Mesendoderm (in vitro differentiated cells): ENCODE results near the gene STX8.

Source experiments
- DNase-seq: peaks from one replicate; pipeline ENCODE4 v3.0.0; 2013
- H2AK5ac ChIP-seq: 2 replicates; pipeline ENCODE4 v1.6.1; 2013; ENCODE audit warnings: low read length, inconsistent platforms
- H2BK120ac ChIP-seq: 2 replicates; pipeline ENCODE4 v1.6.1; 2013; ENCODE audit warnings: low read depth, mild to moderate bottlenecking, low read length, moderate library complexity, mixed read lengths
- H2BK15ac ChIP-seq: replicated peaks from 2 replicates; pipeline ENCODE4 v1.6.1; 2013; ENCODE audit warnings: low read depth, mild to moderate bottlenecking, moderate library complexity
- H2BK5ac ChIP-seq: 2 replicates; pipeline ENCODE4 v1.6.1; 2013; ENCODE audit warnings: low read length, inconsistent platforms
- H3K18ac ChIP-seq: 2 replicates; pipeline ENCODE4 v1.6.1; 2013; ENCODE audit warnings: mild to moderate bottlenecking, low read length, mixed read lengths
- H3K23ac ChIP-seq: one replicate; pipeline ENCODE4 v1.6.1; 2013; ENCODE audit warnings: low read length
- H3K27ac ChIP-seq: 2 replicates; pipeline ENCODE4 v1.5.1; 2013; ENCODE audit warnings: low read depth, mild to moderate bottlenecking, inconsistent platforms, low read length, moderate library complexity
- H3K27me3 ChIP-seq: 2 replicates; pipeline ENCODE4 v1.6.1; 2013; ENCODE audit warnings: low read length, control low read depth, mild to moderate bottlenecking, inconsistent platforms; ENCODE audit not compliant: insufficient read depth, poor library complexity
- H3K36me3 ChIP-seq: 2 replicates; pipeline ENCODE4 v1.6.1; 2013; ENCODE audit warnings: low read length, inconsistent platforms; ENCODE audit not compliant: control insufficient read depth, insufficient read depth
- H3K4ac ChIP-seq: one replicate; pipeline ENCODE4 v1.6.1; 2013; ENCODE audit warnings: low read depth, mild to moderate bottlenecking, low read length, moderate library complexity
- H3K4me1 ChIP-seq: 2 replicates; pipeline ENCODE4 v1.6.1; 2013; ENCODE audit warnings: low read depth, low read length, inconsistent platforms; ENCODE audit not compliant: control insufficient read depth
- H3K4me2 ChIP-seq: 2 replicates; pipeline ENCODE4 v1.6.1; 2013; ENCODE audit warnings: low read length
- H3K4me3 ChIP-seq: 2 replicates; pipeline ENCODE4 v1.5.1; 2013; ENCODE audit warnings: mild to moderate bottlenecking, low read length
- H3K56ac ChIP-seq: one replicate; pipeline ENCODE4 v1.6.1; 2013; ENCODE audit warnings: low read length
- H3K79me1 ChIP-seq: 2 replicates; pipeline ENCODE4 v1.6.1; 2013; ENCODE audit warnings: low read length, inconsistent platforms
- H3K79me2 ChIP-seq: 2 replicates; pipeline ENCODE4 v1.6.1; 2013; ENCODE audit warnings: mild to moderate bottlenecking, low read length; ENCODE audit not compliant: control insufficient read depth, insufficient read depth
- H3K9ac ChIP-seq: 2 replicates; pipeline ENCODE4 v1.6.1; 2013; ENCODE audit warnings: low read length, inconsistent platforms
- H4K5ac ChIP-seq: one replicate; pipeline ENCODE4 v1.6.1; 2013; ENCODE audit warnings: low read length
- H4K8ac ChIP-seq: one replicate; pipeline ENCODE4 v1.6.1; 2013; ENCODE audit warnings: low read depth, mild to moderate bottlenecking, control low read depth, low read length, moderate library complexity
- WGBS: extraction: QIAGEN DNeasy Blood & Tissue Kit; methylation state at CpG from one replicate; pipeline ENCODE4 v1.1.7; 2013; ENCODE audit warnings: low lambda C conversion rate, missing lambda C conversion rate; ENCODE audit not compliant: insufficient coverage; ENCODE audit errors: extremely low coverage; 5-methylcytosine and 5-hydroxymethylcytosine counted together

Gene STX8

GRCh38 chr17:9478889-9479288 lies 96.7 kb downstream of the STX8 start:
- H3K23ac ChIP-seq = no peak overlapping the region
- no CpG with 5 or more reads among the region's 3 CpGs for WGBS
- no peak for DNase-seq

GRCh38 chr17:9475101-9475658 lies 100.4 kb downstream of the STX8 start:
- DNase-seq = no peak
- H2AK5ac ChIP-seq = no peak overlapping the region

More at GRCh38 chr17:9478889-9479288, 96.7 kb downstream of the STX8 start:
- Histone ChIP-seq H3K4ac (no peak overlapping the region), H2BK15ac (no peak overlapping the region), H3K79me2 (no peaks in the 10 kb centered on the region), H2BK5ac (no peak overlapping the region), H3K9ac (no peak overlapping the region), H3K36me3 (no peaks in the 10 kb centered on the region), H3K56ac (no peak overlapping the region), H3K18ac (no peak overlapping the region), H2BK120ac (no peak overlapping the region), H4K5ac (no peak overlapping the region), H2AK5ac (no peak overlapping the region), H3K4me2 (no peak overlapping the region), H3K27ac (no peak overlapping the region), H3K27me3 (no peaks in the 10 kb centered on the region), H4K8ac (no peak overlapping the region), H3K4me1 (no peaks in the 10 kb centered on the region), H3K4me3 (no peak overlapping the region), H3K79me1 (no peaks in the 10 kb centered on the region)

GRCh38 chr17:9473711-9474110 lies 101.9 kb downstream of the STX8 start:
- Histone ChIP-seq H3K27me3 (no peaks in the 10 kb centered on the region), H3K9ac (no peak overlapping the region), H3K4me3 (no peak overlapping the region), H3K23ac (no peak overlapping the region), H3K4ac (no peak overlapping the region), H2BK15ac (no peak overlapping the region), H3K27ac (no peak overlapping the region), H3K79me1 (no peaks in the 10 kb centered on the region), H3K4me1 (no peaks in the 10 kb centered on the region), H2BK120ac (no peak overlapping the region), H3K56ac (no peak overlapping the region), H3K4me2 (no peak overlapping the region), H4K5ac (no peak overlapping the region), H2BK5ac (no peak overlapping the region), H4K8ac (no peak overlapping the region), H3K18ac (no peak overlapping the region), H3K36me3 (no peaks in the 10 kb centered on the region), H3K79me2 (no peaks in the 10 kb centered on the region), H2AK5ac (no peak overlapping the region)
- no peak for DNase-seq
- WGBS = no CpG with 5 or more reads among the region's 4 CpGs

More at GRCh38 chr17:9475101-9475658, 100.4 kb downstream of the STX8 start:
- Histone ChIP-seq H3K56ac (no peak overlapping the region), H2BK5ac (no peak overlapping the region), H3K79me2 (no peaks in the 10 kb centered on the region), H3K4me1 (no peaks in the 10 kb centered on the region), H4K5ac (no peak overlapping the region), H3K4me3 (no peak overlapping the region), H3K79me1 (no peaks in the 10 kb centered on the region), H3K4me2 (no peak overlapping the region), H2BK120ac (no peak overlapping the region), H3K36me3 (no peaks in the 10 kb centered on the region), H3K27me3 (no peaks in the 10 kb centered on the region), H3K9ac (no peak overlapping the region), H3K18ac (no peak overlapping the region), H3K4ac (no peak overlapping the region), H4K8ac (no peak overlapping the region), H2BK15ac (no peak overlapping the region), H3K27ac (no peak overlapping the region), H3K23ac (no peak overlapping the region)
- WGBS = no CpG with 5 or more reads among the region's 4 CpGs

- Histone ChIP-seq H3K4ac (no peak overlapping the region), H3K36me3 (no peaks in the 10 kb centered on the region), H3K18ac (no peak overlapping the region), H3K4me3 (no peak overlapping the region), H3K27ac (no peak overlapping the region), H3K79me1 (no peaks in the 10 kb centered on the region), H2BK5ac (no peak overlapping the region), H3K79me2 (no peaks in the 10 kb centered on the region), H4K8ac (no peak overlapping the region), H2AK5ac (no peak overlapping the region), H3K27me3 (no peaks in the 10 kb centered on the region), H2BK15ac (no peak overlapping the region), H3K4me2 (no peak overlapping the region), H3K56ac (no peak overlapping the region), H3K23ac (no peak overlapping the region), H2BK120ac (no peak overlapping the region), H4K5ac (no peak overlapping the region), H3K4me1 (no peaks in the 10 kb centered on the region), H3K9ac (no peak overlapping the region)
- no peak for DNase-seq
- WGBS = no CpG with 5 or more reads among the region's 3 CpGs
Measured at GRCh38 chr17:9472541-9472940, 103.1 kb downstream of the STX8 start.

GRCh38 chr17:9472094-9472493 lies 103.5 kb downstream of the STX8 start:
- no peak overlapping the region for H2BK15ac ChIP-seq
- H2AK5ac ChIP-seq = no peak overlapping the region
- H3K36me3 ChIP-seq = no peaks in the 10 kb centered on the region
- no peaks in the 10 kb centered on the region for H3K79me2 ChIP-seq
- no peak overlapping the region for H3K23ac ChIP-seq
- H2BK120ac ChIP-seq = no peak overlapping the region
- no peaks in the 10 kb centered on the region for H3K79me1 ChIP-seq
- WGBS = no CpG with 5 or more reads among the region's 5 CpGs
- no peak overlapping the region for H4K5ac ChIP-seq
- H3K18ac ChIP-seq = no peak overlapping the region
- H3K27me3 ChIP-seq = no peaks in the 10 kb centered on the region
- H3K27ac ChIP-seq = no peak overlapping the region
- H3K9ac ChIP-seq = no peak overlapping the region
- no peak overlapping the region for H3K4me3 ChIP-seq
- no peak overlapping the region for H4K8ac ChIP-seq
- no peaks in the 10 kb centered on the region for H3K4me1 ChIP-seq
- H3K4me2 ChIP-seq = no peak overlapping the region
- H3K56ac ChIP-seq = no peak overlapping the region
- H2BK5ac ChIP-seq = no peak overlapping the region
- H3K4ac ChIP-seq = no peak overlapping the region
- no peak for DNase-seq

GRCh38 chr17:9470171-9470570 lies 105.4 kb downstream of the STX8 start:
- Histone ChIP-seq H4K8ac (no peak overlapping the region), H4K5ac (no peak overlapping the region), H3K4ac (no peak overlapping the region), H3K23ac (no peak overlapping the region), H3K36me3 (no peaks in the 10 kb centered on the region), H2AK5ac (no peak overlapping the region), H2BK15ac (no peak overlapping the region), H3K27me3 (no peaks in the 10 kb centered on the region), H3K4me2 (no peak overlapping the region), H3K27ac (no peak overlapping the region), H2BK120ac (no peak overlapping the region), H3K79me2 (no peaks in the 10 kb centered on the region), H3K18ac (no peak overlapping the region), H3K56ac (no peak overlapping the region), H3K4me3 (no peak overlapping the region), H3K4me1 (no peaks in the 10 kb centered on the region), H3K79me1 (no peaks in the 10 kb centered on the region), H3K9ac (no peak overlapping the region), H2BK5ac (no peak overlapping the region)
- no peak for DNase-seq
- no CpG with 5 or more reads among the region's 4 CpGs for WGBS
